ENCODE measurements around the gene ZNF783. TPM values are rescaled to one million over a fixed set of nuclear protein-coding genes. Genes with fewer than 3 reads are reported as not detected.

Gene ZNF783
- 7.6 TPM for polyA plus RNA-seq (2013, experiment 1 of 2)
- 6.6 TPM for polyA plus RNA-seq (2013, experiment 2 of 2)

DNA sequence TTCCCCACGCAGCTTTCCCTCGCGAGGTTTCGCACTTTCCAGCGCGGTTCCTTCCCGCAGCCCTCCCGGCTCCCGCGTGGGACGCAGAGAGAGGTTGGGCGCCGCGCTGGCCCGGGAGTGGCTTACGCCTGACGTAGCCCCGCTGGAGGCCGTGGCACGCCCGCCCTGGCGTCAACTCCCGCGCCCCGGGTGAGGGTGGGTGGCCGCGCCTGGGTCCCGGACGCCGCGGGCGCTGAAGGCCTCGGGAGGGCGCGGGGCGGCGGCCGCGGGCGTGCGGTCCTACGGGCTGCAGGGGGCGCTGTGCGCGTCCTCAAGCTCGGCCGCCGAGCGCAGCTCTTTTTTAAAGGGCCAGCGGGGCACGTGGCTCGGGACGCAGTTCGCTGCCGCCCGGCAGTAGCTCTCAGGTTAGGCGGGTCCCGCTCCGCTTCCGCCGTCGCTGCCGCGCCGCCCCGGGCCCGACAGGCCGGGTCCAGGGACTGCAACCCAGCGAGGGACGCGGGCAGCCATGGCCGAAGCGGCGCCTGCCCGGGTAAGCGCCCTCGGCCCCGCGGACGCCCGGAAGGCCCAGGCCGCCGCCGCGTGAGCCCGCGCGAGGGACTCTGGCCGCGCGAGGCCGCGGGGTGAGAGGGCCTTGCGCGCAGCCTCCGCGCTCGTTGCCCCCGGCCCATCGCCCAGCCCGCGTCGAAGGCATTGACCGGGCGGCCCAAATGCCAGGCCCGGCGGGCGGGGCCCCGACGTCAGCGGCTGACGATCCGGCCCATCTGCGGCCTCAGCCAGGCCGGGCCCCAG is at the start of gene ZNF783:
Gene ZNF783 (plus strand): TSS at position 368 of the 789 bp plus-strand sequence. CDS start 138 bp downstream, at position 506.
- peak within 1 kb of the TSS; percentile 47 for H3K4me3 ChIP-seq (ENCODE audit: extremely low read depth, insufficient read depth, low read length, poor library complexity, severe bottlenecking)
- WGBS, 2 experiments (ENCODE audit: insufficient coverage in 2 of 2) = 1% methylated on average over 92 to 97 of the region's 115 CpGs

DNA sequence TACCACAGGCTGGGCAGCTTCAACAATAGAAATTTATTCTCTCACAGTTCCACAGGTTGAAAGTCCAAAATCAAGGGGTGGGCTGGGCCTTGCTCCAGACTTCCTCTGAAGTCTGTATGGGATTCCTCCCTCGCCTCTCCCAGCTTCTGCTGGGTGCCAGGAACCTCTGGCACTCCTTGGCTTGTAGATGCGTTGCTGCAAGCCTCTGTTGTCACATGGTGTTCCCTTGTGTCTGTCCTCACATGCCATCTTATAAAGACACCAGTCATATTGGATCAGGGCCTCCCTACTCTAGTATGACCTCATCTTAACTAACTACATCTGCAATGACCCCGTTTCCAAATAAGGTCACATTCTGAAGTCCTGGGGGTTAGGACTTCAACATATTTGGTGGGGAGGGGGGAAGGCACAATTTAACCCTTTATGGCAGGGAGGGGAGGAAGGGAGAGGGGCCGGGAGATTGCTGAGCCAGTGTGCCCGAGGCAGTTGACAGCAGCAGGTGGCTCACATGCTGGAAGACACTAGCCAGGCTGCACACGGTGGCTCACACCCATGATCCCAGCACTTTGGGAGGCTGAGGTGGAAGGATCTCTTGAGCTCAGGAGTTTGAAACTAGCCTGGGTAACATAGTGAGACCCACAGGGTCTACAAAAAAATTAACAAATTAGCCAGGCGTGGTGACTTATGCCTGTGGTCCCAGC is 47.8 kb upstream of the ZNF783 start:
- Histone ChIP-seq H3K4me1 (ENCODE audit: control insufficient read depth, insufficient read depth, low read length, poor library complexity, severe bottlenecking) (no peaks in the 10 kb centered on the region), H3K36me3 (ENCODE audit: control insufficient read depth, insufficient read depth, low read length) (peaks cover 100% of the 10 kb centered on the region), H3K27ac (ENCODE audit: low read depth, low read length, severe bottlenecking) (no peak overlapping the region), H3K9me3 (ENCODE audit: control insufficient read depth, low read length) (no peaks in the 10 kb centered on the region), H3K4me3 (ENCODE audit: extremely low read depth, insufficient read depth, low read length, poor library complexity, severe bottlenecking) (no peak overlapping the region)
- WGBS, 2 experiments (ENCODE audit: insufficient coverage in 2 of 2) = 84 to 85% methylated on average over 5 to 6 of the region's 7 CpGs

More for the DNA sequence above, at the start of gene ZNF783:
- H3K4me1 ChIP-seq (ENCODE audit: control insufficient read depth, insufficient read depth, low read length, poor library complexity, severe bottlenecking) = no peaks in the 10 kb centered on the region
- no peaks in the 10 kb centered on the region for H3K9me3 ChIP-seq (ENCODE audit: control insufficient read depth, low read length)
- peaks cover 29% of the 10 kb centered on the region for H3K36me3 ChIP-seq (ENCODE audit: control insufficient read depth, insufficient read depth, low read length)
- H3K27ac ChIP-seq (ENCODE audit: low read depth, low read length, severe bottlenecking) = peak within 1 kb of the TSS; percentile 86

DNA sequence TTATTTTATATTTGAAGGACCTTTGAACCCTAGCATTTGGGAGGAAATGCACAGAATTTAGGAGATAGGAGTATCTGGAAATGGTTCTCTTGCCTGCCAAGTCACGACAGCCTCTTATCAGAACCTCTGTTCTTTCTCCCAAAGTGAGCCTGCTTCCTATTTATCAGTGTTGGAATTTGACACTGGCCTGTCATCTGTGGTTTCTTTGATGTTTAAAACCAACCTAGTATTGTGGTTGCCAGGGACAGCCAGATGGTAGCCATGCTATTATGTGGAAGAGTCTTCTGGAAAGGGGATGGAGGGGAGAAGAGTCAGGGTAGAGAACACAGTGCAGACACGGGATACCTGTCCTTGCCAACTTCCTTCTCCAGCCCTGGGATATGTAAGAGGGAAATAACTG is 45.6 kb upstream of the ZNF783 start:
- WGBS, 2 experiments (ENCODE audit: insufficient coverage in 2 of 2) = 100% methylated on average over 1 of the region's 2 CpGs
- peak overlapping the region; percentile 62 for H3K27ac ChIP-seq (ENCODE audit: low read depth, low read length, severe bottlenecking)
- peaks cover 12% of the 10 kb centered on the region for H3K4me1 ChIP-seq (ENCODE audit: control insufficient read depth, insufficient read depth, low read length, poor library complexity, severe bottlenecking)
- H3K36me3 ChIP-seq (ENCODE audit: control insufficient read depth, insufficient read depth, low read length) = peaks cover 98% of the 10 kb centered on the region
- H3K4me3 ChIP-seq (ENCODE audit: extremely low read depth, insufficient read depth, low read length, poor library complexity, severe bottlenecking) = no peak overlapping the region
- H3K9me3 ChIP-seq (ENCODE audit: control insufficient read depth, low read length) = no peaks in the 10 kb centered on the region

DNA sequence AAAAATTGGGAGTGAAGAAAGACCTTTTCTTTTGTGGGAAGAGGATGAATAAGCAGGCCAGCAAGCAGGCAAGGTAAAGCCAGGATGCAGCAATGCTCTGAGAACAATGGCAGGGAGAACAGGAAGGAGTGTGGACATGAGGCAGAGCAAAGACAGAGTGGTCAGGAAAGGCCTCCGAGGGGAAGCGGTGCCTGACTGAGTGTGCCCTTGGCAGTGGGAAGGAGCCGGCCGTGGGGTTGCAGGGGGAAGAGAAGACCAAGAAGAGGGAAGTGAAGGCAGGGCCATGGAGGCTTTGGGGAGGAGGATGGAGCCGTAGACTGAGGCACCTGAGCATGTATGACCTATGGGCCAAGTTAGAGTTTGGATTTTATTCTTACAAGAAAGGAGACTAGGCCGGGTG is 44.4 kb upstream of the ZNF783 start:
- H3K36me3 ChIP-seq (ENCODE audit: control insufficient read depth, insufficient read depth, low read length) = peaks cover 95% of the 10 kb centered on the region
- H3K4me3 ChIP-seq (ENCODE audit: extremely low read depth, insufficient read depth, low read length, poor library complexity, severe bottlenecking) = no peak overlapping the region
- H3K4me1 ChIP-seq (ENCODE audit: control insufficient read depth, insufficient read depth, low read length, poor library complexity, severe bottlenecking) = peaks cover 12% of the 10 kb centered on the region
- H3K27ac ChIP-seq (ENCODE audit: low read depth, low read length, severe bottlenecking) = no peak overlapping the region
- no peaks in the 10 kb centered on the region for H3K9me3 ChIP-seq (ENCODE audit: control insufficient read depth, low read length)
- 94% methylated on average over 6 of the region's 6 CpGs for WGBS, 2 experiments (ENCODE audit: insufficient coverage in 2 of 2)

DNA sequence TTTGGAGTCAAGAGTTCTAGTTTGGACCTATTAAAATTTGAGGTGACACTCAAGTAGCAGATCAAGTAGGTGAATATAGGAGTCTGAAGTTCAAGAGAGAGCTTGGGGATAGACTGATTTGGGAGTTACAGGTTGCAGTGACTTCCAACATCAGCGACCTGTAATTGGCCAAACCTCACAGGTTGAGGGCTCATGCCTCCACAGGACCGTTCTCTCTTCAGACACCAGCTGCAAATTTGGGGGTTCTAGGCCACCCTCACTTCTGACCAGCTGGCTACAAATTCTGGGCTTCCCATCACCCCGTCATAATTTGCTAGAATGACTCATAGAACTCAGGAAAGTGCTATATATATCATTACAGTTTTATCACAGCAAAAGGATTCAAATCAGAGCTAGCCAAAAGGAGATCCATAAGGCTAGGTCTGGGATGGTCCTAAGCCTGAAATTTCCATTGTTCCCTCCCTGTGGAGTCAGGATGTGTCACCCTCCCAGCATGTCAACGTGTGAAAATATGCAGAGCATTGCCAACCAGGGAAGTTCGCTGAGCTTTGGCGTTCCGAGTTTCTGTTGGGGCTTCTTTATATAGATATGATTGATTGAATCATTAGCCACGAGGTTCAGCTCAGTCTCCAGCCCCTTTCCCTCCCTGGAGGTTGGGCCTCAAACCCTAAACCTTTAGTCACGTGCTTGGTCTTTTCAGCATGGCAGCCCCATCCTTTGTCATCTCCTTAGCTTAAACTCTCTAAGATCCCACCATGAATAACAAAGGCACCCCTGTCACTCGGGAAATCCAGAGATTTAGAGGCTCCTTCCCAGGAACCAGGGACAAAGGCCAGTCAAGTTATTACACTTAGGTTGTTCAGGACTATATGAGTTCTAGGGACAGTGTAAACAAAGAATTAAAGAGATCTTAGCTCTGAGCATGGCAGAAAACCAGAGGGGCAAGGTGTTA is 43.3 kb upstream of the ZNF783 start:
- peaks cover 88% of the 10 kb centered on the region for H3K36me3 ChIP-seq (ENCODE audit: control insufficient read depth, insufficient read depth, low read length)
- H3K4me1 ChIP-seq (ENCODE audit: control insufficient read depth, insufficient read depth, low read length, poor library complexity, severe bottlenecking) = peaks cover 12% of the 10 kb centered on the region
- no peak overlapping the region for H3K27ac ChIP-seq (ENCODE audit: low read depth, low read length, severe bottlenecking)
- no peak overlapping the region for H3K4me3 ChIP-seq (ENCODE audit: extremely low read depth, insufficient read depth, low read length, poor library complexity, severe bottlenecking)
- no peaks in the 10 kb centered on the region for H3K9me3 ChIP-seq (ENCODE audit: control insufficient read depth, low read length)
- WGBS, 2 experiments (ENCODE audit: insufficient coverage in 2 of 2) = 86 to 90% methylated on average over 4 to 6 of the region's 10 CpGs

DNA sequence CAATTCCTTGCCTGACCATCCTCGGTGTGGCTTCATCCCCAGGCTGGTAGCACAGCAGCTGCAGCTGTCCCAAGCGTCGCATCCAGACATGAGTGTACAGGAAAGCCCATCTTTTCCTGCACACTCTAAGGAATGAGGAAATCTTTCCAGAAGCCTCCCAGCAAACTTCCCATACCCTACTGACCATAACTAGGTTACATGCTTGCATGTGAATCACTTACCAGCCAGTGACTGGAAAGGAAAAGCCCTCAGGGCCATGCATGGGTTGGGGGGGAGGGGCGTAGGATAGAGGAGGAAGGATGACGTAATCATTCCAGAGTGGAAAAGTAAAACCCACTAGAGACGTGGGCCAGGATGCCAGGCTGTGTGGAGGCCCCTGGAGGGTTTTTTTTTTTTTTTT is 41.5 kb upstream of the ZNF783 start:
- Histone ChIP-seq H3K27ac (ENCODE audit: low read depth, low read length, severe bottlenecking) (peak overlapping the region; percentile 41), H3K4me3 (ENCODE audit: extremely low read depth, insufficient read depth, low read length, poor library complexity, severe bottlenecking) (no peak overlapping the region), H3K4me1 (ENCODE audit: control insufficient read depth, insufficient read depth, low read length, poor library complexity, severe bottlenecking) (peaks cover 12% of the 10 kb centered on the region), H3K9me3 (ENCODE audit: control insufficient read depth, low read length) (no peaks in the 10 kb centered on the region), H3K36me3 (ENCODE audit: control insufficient read depth, insufficient read depth, low read length) (peaks cover 85% of the 10 kb centered on the region)
- 87 to 92% methylated on average over 5 to 6 of the region's 6 CpGs for WGBS, 2 experiments (ENCODE audit: insufficient coverage in 2 of 2)

DNA sequence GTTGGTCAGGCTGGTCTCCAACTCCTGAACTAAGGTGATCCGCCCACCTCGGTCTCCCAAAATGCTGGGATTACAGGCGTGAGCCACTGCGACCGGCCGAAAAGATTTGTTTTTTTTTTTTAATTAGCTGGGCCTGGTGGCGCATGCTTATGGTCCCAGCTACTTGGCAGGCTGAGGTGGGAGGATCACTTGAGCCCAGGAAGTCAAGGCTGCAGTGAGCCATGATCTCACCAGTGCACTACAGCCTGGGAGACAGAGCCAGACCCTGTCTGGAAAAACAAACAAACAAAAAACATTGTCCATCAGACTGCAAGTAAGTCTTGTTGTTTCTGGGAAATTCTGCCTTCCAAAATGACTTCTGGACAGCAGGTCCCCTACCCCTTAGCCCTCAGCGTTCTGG is 38.8 kb upstream of the ZNF783 start:
- Histone ChIP-seq H3K4me3 (ENCODE audit: extremely low read depth, insufficient read depth, low read length, poor library complexity, severe bottlenecking) (no peak overlapping the region), H3K4me1 (ENCODE audit: control insufficient read depth, insufficient read depth, low read length, poor library complexity, severe bottlenecking) (peaks cover 12% of the 10 kb centered on the region), H3K9me3 (ENCODE audit: control insufficient read depth, low read length) (no peaks in the 10 kb centered on the region), H3K27ac (ENCODE audit: low read depth, low read length, severe bottlenecking) (no peak overlapping the region), H3K36me3 (ENCODE audit: control insufficient read depth, insufficient read depth, low read length) (peaks cover 63% of the 10 kb centered on the region)
- 90 to 92% methylated on average over 8 of the region's 8 CpGs for WGBS, 2 experiments (ENCODE audit: insufficient coverage in 2 of 2)

DNA sequence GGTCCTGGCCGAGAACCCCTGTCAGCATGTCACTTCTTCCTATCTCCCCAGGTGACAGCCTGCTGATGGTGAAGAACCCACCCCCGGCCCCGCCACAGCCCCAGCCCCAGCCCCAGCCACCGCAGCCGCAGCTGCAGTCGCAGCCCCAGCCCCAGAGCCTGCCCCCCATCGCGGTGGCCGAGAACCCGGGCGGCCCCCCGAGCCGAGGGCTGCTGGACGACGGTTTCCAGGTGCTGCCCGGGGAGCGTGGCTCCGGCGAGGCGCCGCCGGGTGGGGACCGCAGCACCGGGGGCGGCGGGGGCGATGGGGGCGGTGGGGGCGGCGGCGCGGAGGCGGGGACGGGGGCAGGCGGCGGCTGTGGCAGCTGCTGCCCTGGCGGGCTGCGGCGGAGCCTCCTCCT is 38.2 kb upstream of the ZNF783 start:
- Histone ChIP-seq H3K27ac (ENCODE audit: low read depth, low read length, severe bottlenecking) (no peak overlapping the region), H3K4me1 (ENCODE audit: control insufficient read depth, insufficient read depth, low read length, poor library complexity, severe bottlenecking) (peaks cover 12% of the 10 kb centered on the region), H3K36me3 (ENCODE audit: control insufficient read depth, insufficient read depth, low read length) (peaks cover 58% of the 10 kb centered on the region), H3K4me3 (ENCODE audit: extremely low read depth, insufficient read depth, low read length, poor library complexity, severe bottlenecking) (no peak overlapping the region), H3K9me3 (ENCODE audit: control insufficient read depth, low read length) (no peaks in the 10 kb centered on the region)
- 96% methylated on average over 10 of the region's 39 CpGs; no CpG with 5 or more reads in 1 of the 2 experiments for WGBS, 2 experiments (ENCODE audit: insufficient coverage in 2 of 2)

DNA sequence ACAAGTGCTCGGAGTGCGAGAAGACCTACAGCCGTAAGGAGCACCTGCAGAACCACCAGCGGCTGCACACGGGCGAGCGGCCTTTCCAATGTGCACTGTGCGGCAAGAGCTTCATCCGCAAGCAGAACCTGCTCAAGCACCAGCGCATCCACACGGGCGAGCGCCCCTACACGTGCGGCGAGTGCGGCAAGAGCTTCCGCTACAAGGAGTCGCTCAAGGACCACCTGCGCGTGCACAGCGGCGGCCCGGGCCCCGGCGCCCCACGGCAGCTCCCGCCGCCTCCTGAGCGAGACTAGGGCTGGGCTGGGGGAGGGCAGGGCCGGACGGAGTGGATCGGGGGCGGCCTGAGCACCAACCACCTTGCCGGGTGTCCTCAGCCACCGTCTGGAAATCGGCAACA is 37.6 kb upstream of the ZNF783 start:
- Histone ChIP-seq H3K9me3 (ENCODE audit: control insufficient read depth, low read length) (no peaks in the 10 kb centered on the region), H3K27ac (ENCODE audit: low read depth, low read length, severe bottlenecking) (no peak overlapping the region), H3K4me3 (ENCODE audit: extremely low read depth, insufficient read depth, low read length, poor library complexity, severe bottlenecking) (no peak overlapping the region), H3K36me3 (ENCODE audit: control insufficient read depth, insufficient read depth, low read length) (peaks cover 52% of the 10 kb centered on the region), H3K4me1 (ENCODE audit: control insufficient read depth, insufficient read depth, low read length, poor library complexity, severe bottlenecking) (peaks cover 12% of the 10 kb centered on the region)
- 96 to 97% methylated on average over 37 of the region's 37 CpGs for WGBS, 2 experiments (ENCODE audit: insufficient coverage in 2 of 2)

DNA sequence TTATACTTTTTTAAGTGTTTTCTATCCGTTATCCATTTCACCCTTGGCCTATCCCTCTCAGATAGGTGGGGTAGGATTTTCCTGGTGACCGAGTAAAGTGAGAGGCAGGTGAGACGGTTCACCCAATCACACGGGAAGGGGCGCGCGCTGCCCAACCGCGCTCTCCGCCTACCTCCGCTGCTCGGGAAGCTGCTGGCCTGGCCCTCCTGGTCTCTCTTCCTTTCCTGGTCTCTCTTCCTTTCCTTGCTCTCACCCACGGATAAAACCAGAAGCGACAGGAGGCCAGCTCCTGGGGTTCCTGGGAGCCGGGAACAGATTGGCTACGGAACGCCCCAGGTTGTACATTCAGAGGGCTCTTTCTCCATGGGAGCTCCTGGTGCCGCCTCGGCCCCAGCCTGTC is 36.9 kb upstream of the ZNF783 start:
- Histone ChIP-seq H3K4me3 (ENCODE audit: extremely low read depth, insufficient read depth, low read length, poor library complexity, severe bottlenecking) (no peak overlapping the region), H3K36me3 (ENCODE audit: control insufficient read depth, insufficient read depth, low read length) (peaks cover 45% of the 10 kb centered on the region), H3K4me1 (ENCODE audit: control insufficient read depth, insufficient read depth, low read length, poor library complexity, severe bottlenecking) (peaks cover 8% of the 10 kb centered on the region), H3K27ac (ENCODE audit: low read depth, low read length, severe bottlenecking) (no peak overlapping the region), H3K9me3 (ENCODE audit: control insufficient read depth, low read length) (no peaks in the 10 kb centered on the region)
- WGBS, 2 experiments (ENCODE audit: insufficient coverage in 2 of 2) = 92 to 97% methylated on average over 7 to 15 of the region's 19 CpGs

Data from mesodermal cell (in vitro differentiated cells).